ENCODE results near the gene IGF2R. TPM values are rescaled to one million over a fixed set of nuclear protein-coding genes. Genes with fewer than 3 reads are reported as not detected.

Gene IGF2R
- polyA plus RNA-seq, 1 donor (not counting 4 experiments of a cell fraction or from before 2014, with no cell fraction given): 40.9 TPM

DNA sequence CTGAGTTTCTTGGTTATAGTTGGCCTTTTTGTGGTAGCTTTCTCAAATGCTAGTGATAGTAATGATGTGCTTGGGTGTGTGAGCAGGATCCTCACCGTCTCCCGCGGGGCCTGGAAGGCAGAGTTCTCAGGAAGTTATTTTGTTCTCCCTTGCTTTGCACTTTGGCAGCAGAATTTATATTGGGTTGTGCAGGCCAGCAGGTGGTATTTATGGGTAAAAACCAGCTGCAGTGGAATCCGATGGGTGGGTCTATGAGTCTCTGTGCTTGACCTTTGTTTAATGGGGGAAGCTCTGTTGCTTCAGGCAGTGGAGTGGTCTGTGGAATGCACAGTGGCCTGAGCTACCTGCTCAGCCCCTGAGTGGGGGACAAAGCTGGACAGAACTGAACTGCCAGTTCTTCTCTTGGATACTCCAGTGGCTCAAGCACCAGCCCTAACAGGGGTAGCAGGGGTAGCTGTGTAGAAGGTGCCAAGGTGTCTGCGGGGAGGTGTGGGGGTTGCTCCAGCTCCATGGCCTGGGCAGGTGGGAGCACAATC is 27.3 kb downstream of the IGF2R start:
- dilution Hi-C loops (cut with MboI; ENCODE audit: extremely low pct_ligation_motif_present, low sequenced_read_pairs): no loop called here
- no peaks in the 10 kb centered on the region for H3K27me3 ChIP-seq (ENCODE audit: control insufficient read depth, extremely low read depth, insufficient read depth, low read length)
- H3K4me3 ChIP-seq (ENCODE audit: control insufficient read depth in 2 of 3, extremely low read depth in 1 of 3, insufficient read depth in 2 of 3, low read depth in 1 of 3, low read length in 3 of 3): no peak overlapping the region
- no peak for TF ChIP-seq EZH2 (IDR thresholded peaks at IDR 0.05; ENCODE audit: low read length)
- H3K9ac ChIP-seq (ENCODE audit: control insufficient read depth, extremely low read depth, insufficient read depth, low read length): no peak overlapping the region
- H3K9me3 ChIP-seq (ENCODE audit: control insufficient read depth, low read depth, low read length): no peaks in the 10 kb centered on the region
- FAIRE-seq (no peak), DNase-seq (ENCODE audit: low read depth, low spot score) (no peak)
- H3K36me3 ChIP-seq (ENCODE audit: control insufficient read depth in 2 of 2, extremely low read depth in 1 of 2, insufficient read depth in 2 of 2, low read length in 2 of 2): peaks cover 0 to 20% of the 10 kb centered on the region in 2 experiments
- peaks cover 4% of the 10 kb centered on the region for H3K9me1 ChIP-seq (ENCODE audit: control insufficient read depth, extremely low read depth, insufficient read depth, low read length)
- peaks cover 6% of the 10 kb centered on the region for H4K20me1 ChIP-seq (ENCODE audit: control insufficient read depth, extremely low read depth, insufficient read depth, low read length)
- no peak overlapping the region for H3K27ac ChIP-seq (ENCODE audit: control insufficient read depth, insufficient read depth, low read length)
- peaks cover 87% of the 10 kb centered on the region for H3K79me2 ChIP-seq (ENCODE audit: control insufficient read depth, insufficient read depth, low read length)
- H3K4me1 ChIP-seq (ENCODE audit: control insufficient read depth, extremely low read depth, insufficient read depth, low read length): peaks cover 15% of the 10 kb centered on the region
- no peak overlapping the region for H2AFZ ChIP-seq (ENCODE audit: control insufficient read depth, low read length)
- H3K4me2 ChIP-seq (ENCODE audit: control insufficient read depth, extremely low read depth, insufficient read depth, low read depth, low read length): no peak overlapping the region

DNA sequence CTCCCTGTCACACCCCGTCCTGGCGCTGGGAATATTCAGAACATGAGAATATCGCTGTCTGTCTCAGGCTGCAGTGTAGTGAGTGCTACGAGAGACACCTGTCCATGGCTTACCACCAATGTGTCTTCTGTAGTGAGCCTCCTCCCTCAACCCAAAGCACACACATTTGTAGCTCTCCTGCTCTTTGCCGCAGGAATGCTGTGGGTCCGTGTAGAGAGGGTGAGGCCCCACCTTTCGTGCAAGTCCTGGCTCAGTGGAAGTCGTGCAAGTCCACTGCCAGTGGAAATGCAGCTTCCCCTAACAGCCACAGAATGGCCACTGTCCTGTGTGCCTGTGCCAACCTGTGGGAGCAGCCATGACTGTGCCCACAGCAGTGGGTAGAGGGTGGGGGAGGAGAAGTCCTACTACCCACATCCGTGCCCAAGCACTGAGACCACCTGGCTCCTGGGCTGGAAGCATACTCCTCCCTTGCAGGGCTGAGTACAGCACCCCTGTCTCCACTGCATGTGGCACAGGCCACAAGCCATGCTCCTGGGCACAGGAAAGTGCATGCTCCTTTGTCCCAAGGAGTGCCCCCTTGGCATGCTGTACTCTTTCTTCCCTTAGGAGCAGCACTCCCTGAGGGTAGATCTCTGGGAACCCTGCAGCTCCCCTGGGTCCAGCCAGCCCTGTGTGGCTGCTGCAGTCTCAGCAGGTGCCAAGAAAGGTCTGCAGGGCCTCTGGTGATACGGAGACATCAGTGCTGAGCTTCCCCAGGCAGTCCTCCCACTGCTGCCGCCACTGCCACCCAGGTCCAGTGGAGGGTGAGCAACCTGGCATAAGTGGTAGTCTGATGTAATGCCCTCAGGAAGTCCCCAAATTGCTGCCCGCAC is 28.0 kb downstream of the IGF2R start:
- Histone ChIP-seq H3K27ac (ENCODE audit: control insufficient read depth, insufficient read depth, low read length) (no peak overlapping the region), H3K36me3 (ENCODE audit: control insufficient read depth in 2 of 2, extremely low read depth in 1 of 2, insufficient read depth in 2 of 2, low read length in 2 of 2) (peaks cover 0 to 13% of the 10 kb centered on the region in 2 experiments), H3K9ac (ENCODE audit: control insufficient read depth, extremely low read depth, insufficient read depth, low read length) (no peak overlapping the region), H3K79me2 (ENCODE audit: control insufficient read depth, insufficient read depth, low read length) (peaks cover 86% of the 10 kb centered on the region), H3K4me1 (ENCODE audit: control insufficient read depth, extremely low read depth, insufficient read depth, low read length) (peaks cover 15% of the 10 kb centered on the region), H3K9me1 (ENCODE audit: control insufficient read depth, extremely low read depth, insufficient read depth, low read length) (peaks cover 4% of the 10 kb centered on the region), H2AFZ (ENCODE audit: control insufficient read depth, low read length) (no peak overlapping the region), H4K20me1 (ENCODE audit: control insufficient read depth, extremely low read depth, insufficient read depth, low read length) (peaks cover 6% of the 10 kb centered on the region), H3K27me3 (ENCODE audit: control insufficient read depth, extremely low read depth, insufficient read depth, low read length) (no peaks in the 10 kb centered on the region), H3K9me3 (ENCODE audit: control insufficient read depth, low read depth, low read length) (no peaks in the 10 kb centered on the region), H3K4me3 (ENCODE audit: control insufficient read depth in 2 of 3, extremely low read depth in 1 of 3, insufficient read depth in 2 of 3, low read depth in 1 of 3, low read length in 3 of 3) (no peak overlapping the region), H3K4me2 (ENCODE audit: control insufficient read depth, extremely low read depth, insufficient read depth, low read depth, low read length) (no peak overlapping the region)
- no peak for DNase-seq (ENCODE audit: low read depth, low spot score)
- TF ChIP-seq CTCF (optimal IDR thresholded peaks at IDR 0.05 in 1 of 3, IDR thresholded peaks at IDR 0.05 in 1 of 3, conservative IDR thresholded peaks at IDR 0.05 in 1 of 3; ENCODE audit: extremely low read depth in 1 of 3, insufficient read depth in 2 of 3, low read length in 3 of 3) (no peak), EZH2 (IDR thresholded peaks at IDR 0.05; ENCODE audit: low read length) (no peak)
- dilution Hi-C loops (cut with MboI; ENCODE audit: extremely low pct_ligation_motif_present, low sequenced_read_pairs): no loop called here
- no peak for FAIRE-seq

Data from keratinocyte (primary cell).